ENCODE data around the gene MASP2.
A peak's percentile ranks its signal among the peaks of the same experiment; 100 is the strongest.
"Not testable (repeated sequence)": the region's sequence is repeated elsewhere in the genome, so short reads cannot be mapped to it uniquely, and the experiment has no call there.

The MASP2 gene

GRCh38 chr1:11058026-11058425, 11.0 kb upstream of the MASP2 start:
- no peak for FAIRE-seq

GRCh38 chr1:11057477-11057876, 10.4 kb upstream of the MASP2 start:
- FAIRE-seq = no peak

GRCh38 chr1:11056504-11056903, 9.5 kb upstream of the MASP2 start:
- FAIRE-seq = no peak

GRCh38 chr1:11055676-11056075, 8.6 kb upstream of the MASP2 start:
- FAIRE-seq = no peak

DNA sequence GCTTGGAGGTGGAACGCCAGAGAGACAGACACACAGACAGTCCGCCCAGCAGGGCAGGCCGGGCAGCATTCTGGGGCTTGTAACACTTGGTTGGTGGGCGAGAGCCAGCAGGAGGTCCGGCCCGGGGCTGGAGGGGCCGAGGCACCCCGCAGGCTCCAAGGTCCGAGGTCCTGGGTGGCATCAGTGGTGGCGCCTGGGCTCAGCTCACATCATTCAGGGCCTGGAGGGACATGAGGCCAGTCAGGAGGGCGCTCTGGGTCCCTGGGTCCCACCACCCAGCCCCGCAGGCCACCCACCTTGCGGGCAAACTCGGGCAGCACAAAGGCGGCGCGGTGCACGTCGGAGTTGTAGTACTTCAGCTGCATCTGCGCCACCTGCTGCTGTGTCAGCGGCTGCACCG, 7.6 kb upstream of the MASP2 start:
- FAIRE-seq = no peak

GRCh38 chr1:11054181-11054580, 7.1 kb upstream of the MASP2 start:
- no peak for FAIRE-seq

GRCh38 chr1:11053758-11054137, 6.7 kb upstream of the MASP2 start:
- no peak for FAIRE-seq

DNA sequence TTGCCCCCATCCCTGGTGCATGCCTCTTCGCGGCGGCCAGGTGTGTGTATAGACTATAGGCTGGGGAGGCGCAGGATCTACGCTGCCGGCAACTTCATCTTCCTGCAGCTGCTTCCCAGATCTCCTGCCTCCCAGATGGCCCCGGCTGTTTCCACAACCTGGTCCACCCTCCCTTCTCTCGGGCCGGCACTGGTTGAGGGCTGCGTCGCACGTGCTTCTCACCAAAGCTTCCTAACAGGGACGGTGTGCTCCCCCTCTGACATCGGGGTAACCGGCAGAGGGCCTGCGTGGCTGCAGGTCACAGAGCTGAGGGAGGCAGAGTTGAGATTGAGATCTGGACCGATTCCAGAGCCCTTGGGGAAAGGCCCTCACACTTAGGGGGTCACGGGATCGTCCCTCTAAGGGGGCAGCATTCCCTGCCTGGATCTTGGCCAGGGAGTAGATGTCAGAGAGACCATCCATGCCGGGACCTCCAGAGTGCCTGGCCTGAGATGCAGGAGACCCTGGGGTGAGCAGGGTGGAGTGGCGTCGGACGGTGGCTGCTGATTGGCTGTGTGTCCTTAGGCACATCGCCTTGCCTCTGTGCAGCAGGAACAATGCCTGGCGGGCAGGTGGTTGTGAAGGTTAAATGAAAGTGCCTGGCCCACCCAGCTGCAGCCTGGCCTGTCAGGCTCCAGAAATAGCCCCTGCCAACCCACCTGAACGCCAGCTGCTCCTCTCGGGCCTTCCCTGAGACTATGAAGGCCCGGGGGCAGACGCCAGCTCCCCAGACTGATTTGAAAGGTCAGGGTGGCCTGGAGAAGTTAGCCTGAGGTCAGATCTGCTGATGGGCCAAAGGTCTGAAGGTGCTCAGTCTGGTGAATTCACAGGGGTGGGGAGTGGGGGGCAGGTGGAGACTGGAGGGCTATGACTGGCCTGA, 6.1 kb upstream of the MASP2 start:
- no peak for FAIRE-seq

DNA sequence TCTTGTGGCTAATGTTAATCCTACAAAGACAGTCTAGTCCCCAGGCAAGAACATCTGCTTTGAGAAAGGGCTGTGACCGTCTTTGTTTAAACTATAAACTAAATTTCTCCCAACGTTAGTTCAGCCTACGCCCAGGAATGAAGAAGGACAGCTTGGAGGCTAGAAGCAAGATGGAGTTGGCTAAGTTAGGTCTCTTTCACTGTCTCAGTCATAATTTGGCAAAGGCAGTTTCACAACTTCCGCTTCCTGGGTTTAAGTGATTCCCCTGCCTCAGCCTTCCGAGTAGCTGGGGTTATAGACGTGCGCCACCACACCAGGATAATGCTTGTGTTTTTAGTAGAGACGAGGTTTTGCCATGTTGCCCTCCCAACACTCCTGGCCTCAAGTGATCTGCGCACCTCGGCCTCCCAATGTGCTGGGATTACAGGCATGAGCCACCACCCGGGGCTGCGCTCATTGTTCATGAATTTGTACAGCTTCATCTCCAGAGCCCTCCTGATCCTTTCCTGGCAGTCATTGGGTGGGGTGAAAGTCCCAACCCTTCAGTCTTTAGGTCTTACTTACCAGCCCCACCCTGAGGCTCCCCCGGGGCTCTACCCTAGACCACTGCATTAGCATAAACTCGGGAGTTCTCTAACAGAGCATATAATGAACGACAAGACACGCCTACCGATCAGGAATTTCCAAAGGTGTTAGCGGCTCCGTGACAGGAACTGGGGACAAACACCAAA, 4.9 kb upstream of the MASP2 start:
- FAIRE-seq = no peak

GRCh38 chr1:11051121-11051520, 4.1 kb upstream of the MASP2 start:
- not testable (repeated sequence) for FAIRE-seq

- no peak for FAIRE-seq
These were observed 821 bp downstream of the MASP2 start for GRCh38 chr1:11046270-11046566.

DNA sequence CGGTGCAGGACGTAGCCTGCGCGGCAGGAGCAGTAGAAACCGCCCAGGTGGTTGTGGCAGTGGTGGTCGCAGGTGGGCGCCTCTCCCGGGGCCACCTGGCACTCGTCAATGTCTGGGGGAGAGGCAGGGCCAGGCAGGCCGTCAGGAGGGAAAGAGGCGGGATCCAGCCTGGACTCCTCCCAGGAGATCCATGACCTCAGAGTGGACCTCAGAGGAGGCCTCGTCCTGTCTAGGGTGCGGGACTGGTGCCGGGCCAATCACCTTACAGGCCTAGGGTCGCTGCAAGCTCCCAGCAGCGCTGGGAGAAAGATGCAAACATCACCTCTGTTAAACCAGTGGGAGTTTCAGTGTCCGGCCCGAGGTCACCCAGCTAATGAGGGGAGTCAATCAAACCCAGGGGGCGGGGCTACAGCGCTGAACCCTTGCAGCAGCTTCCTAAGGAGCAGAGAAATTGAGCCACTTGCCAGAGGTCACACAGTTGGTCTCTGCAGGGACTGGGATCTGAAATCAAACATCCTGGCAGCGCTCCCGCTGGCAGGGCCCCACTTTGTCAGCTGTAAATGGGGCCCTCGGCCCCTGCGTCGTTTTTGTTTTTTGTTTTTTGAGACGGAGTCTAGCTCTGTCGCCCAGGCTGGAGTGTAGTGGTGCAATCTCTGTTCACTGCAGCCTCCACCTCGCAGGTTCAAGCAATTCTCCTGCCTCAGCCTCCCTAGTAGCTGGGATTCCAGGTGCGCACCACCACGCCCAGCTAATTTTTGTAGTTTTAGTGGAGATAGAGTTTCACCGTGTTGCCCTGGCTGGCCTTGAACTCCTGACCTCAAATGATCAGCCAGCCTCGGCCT, 1.4 kb downstream of the MASP2 start:
- no peak for FAIRE-seq

DNA sequence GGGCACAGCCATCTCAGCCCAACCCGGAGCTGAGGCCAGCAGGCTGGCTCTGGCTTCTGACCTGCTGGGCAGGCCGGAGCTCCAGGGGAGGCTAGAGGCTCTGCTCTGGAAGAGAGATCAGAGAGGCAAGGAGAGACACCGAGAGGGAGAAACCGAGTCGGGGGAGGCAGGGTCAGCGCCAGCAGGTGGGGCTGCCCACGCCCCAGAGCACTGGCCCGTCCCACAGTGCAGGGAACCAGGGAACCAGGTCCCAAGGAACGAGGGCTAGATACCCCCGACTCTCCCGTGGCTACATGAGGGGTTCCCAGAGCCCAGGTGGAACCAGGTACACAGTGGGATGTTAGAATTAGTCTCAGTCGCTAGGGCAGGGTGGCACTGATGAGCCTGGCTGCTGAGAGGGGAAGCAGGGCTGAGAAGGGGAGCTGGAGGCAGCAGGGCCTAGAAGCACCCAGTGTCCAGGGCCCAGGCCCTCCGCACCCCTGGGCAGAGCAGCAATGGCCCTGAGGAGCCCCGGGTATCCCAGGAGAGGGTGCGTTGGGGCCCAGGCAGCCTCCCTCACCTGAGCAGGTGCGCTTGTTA, 2.1 kb downstream of the MASP2 start:
- FAIRE-seq = no peak

DNA sequence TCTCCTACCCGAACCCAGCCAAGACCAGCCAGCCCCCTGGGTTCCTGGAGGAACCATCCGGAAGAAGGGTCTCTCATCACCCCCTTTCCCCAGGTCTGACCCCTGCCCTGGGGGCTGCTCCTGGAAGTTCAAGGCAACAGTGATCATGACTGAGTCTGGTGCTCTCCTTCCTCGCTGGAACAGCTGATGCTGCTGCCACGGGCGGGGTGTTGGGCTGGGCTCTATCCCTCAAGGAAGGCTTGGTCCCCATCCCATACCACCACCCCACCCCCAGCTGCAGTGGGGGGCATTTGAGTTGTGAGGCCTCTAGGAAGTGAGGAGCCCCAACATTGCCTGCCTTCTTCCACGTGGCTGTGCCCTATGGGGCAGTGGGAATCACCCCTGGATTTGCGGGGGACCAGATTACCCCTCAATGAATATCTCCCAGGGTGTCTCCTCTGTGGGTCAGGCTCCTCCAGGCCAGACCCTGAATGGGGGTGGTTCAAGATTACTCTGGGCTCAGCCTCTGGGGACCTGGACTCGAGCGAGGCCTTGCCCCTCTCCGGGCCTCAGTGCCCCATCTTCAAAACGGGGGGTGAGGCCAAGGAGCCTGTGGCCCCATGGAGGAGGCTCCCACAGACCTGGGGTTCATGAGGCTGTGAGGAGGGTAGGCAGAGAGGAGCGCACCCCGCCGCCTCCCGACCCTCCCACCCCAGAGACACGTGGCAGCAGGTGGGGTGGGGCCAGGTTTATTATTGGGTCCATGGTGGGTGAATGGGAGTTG, 2.8 kb downstream of the MASP2 start:
- FAIRE-seq = no peak

DNA sequence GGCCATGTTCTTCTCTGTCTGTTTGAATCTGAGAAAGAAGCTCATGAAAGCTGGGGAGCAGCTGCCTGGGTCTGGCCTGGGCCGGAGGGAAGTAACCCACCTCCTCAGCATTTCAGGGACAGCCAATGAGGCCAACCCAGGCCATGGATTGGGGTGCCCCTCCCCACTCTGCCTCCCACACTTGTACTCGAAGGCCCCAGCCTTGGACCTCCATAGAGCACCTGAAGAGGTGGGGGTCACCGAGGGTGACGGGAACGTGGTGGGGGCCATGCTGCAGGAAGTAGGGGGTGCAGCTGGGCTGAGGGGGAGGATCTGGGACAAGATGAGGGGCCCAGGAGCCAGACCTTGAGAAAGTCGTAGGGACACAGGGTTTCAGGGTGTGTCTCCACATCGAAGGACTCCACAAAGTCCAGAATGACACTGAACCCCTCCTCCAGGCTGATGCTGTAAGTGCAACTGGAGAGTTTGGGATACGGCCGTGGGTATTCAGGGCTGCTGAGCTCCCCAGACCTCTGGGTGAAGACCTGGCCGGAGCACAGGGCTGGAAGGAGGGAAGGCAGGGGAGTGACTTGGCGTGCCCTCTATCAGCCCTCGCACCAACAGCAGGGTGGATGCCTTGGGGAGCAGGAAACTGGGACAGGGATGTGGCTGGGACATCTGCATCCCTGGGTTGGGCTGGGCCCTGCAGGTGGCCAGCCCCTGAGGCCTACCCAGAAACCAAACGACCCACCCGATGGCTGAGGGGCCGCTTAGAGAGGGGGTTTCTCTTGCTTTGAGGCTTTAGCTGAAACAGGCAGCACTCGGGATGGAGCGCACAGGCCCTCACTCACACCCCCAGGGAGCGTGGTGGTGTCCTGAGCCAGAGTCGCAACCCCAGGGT, 3.8 kb downstream of the MASP2 start:
- FAIRE-seq = no peak

DNA sequence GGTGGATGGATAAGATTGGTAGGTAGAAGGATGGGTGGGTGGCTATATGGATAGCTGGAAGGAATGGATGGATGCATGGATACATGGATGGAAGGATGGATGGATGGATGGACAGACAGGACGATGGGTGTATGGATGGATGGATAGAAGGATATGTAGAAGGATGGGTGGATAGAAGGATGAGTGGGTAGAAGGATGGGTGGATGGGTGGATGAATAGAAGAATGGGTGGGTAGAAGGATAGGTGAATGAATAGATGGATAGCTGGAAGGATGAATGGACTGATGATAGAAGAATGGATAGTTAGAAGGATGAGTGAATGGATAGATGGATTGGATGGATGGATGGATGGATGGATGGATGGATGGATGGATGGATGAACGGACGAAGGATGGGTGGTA, 5.0 kb downstream of the MASP2 start:
- no peak for FAIRE-seq

GRCh38 chr1:11041048-11041447, 6.0 kb downstream of the MASP2 start:
- no peak for FAIRE-seq

DNA sequence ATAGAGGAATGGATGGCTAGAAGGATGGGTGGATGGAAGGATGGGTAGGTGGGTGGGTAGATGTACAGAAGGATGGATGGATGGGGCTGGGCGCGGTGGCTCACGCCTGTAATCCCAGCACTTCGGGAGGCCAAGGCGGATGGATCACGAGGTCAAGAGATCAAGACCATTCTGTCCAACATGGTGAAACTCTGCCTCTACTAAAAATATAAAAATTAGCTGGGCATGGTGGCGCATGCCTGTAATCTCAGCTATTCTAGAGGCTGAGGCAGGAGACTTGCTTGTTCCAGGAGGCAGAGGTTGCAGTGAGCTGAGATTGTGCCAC, 7.0 kb downstream of the MASP2 start:
- FAIRE-seq = not testable (repeated sequence)

- no peak for FAIRE-seq
These were observed 7.5 kb downstream of the MASP2 start for GRCh38 chr1:11039351-11040104.

GRCh38 chr1:11037740-11038182, 9.3 kb downstream of the MASP2 start:
- peak; percentile 94 for FAIRE-seq
